GM23248 (cell line): ENCODE results near the gene KCNV2.

Experiments
- EZH2 ChIP-seq: fragments of 200-600 bp; sonication (generic); IDR thresholded peaks from 2 replicates; pipeline ENCODE4 v1.6.1; 2018; ENCODE audit warnings: antibody characterized with exemption, mild to moderate bottlenecking; ENCODE audit not compliant: insufficient read depth, poor library complexity, severe bottlenecking
- EZH2phosphoT487 ChIP-seq: fragments of 200-600 bp; sonication (generic); IDR thresholded peaks from 2 replicates; pipeline ENCODE4 v1.6.1; 2018; ENCODE audit warnings: antibody characterized with exemption, moderate library complexity, mild to moderate bottlenecking, low read depth; ENCODE audit not compliant: insufficient read depth

GRCh38 chr9:2730971-2731370, 13.7 kb downstream of the KCNV2 start:
- TF ChIP-seq EZH2 (no peak), EZH2phosphoT487 (no peak)
